HG03196 (cell line): Measurements from ENCODE around the gene TRAPPC8.
"Not testable (repeated sequence)": the region's sequence is repeated elsewhere in the genome, so short reads cannot be mapped to it uniquely, and the experiment has no call there.

ENCODE experiments used
- ATAC-seq: cut with Tn5 transposase; IDR thresholded peaks from one replicate; pipeline ENCODE4 v1.9.1; 2021; ENCODE audit not compliant: unreplicated experiment

The TRAPPC8 gene

DNA sequence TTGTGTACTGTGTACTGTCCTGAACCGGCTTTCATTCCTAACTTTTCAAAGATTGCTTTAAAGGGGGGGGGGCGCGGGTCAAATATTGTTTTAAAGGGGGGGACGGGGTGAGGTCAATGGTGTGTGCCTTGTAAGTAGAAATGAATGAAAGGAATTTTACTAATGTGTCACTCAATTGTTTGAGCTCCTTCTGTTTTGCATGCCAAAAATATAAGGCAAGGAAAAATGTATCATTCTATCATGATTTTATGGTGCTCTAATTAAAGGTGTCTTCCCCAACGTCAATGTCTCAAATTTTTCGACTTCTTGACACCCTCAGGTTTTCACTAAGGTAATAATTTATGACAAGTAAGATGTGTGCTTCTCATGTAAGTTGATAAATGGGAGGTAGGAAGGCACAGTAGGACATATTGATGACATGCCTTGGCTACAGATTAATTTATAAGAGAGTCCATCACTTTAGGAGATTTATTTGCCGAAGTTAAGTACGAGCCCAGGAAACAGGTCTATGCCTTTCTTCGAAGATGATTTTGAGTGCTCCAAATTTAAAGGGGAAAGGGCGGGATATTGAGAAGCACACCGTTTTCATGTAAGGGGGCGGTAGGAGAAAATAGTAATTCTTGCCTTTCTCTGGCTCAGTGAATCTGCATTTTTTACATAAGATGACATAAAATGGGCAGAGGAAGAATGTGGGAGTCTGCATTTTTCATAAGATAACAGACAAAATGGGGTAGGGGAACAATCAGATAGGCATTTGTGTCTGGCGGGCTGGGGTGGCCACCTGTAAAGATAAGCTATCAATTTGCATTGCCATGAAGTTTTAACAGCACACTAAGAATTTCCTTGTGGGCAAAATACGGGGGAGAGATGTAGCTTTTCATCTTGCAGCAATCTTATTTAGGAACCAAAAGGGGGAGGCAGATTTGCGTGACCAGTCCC lies 1.2 kb upstream of the TRAPPC8 start:
- ATAC-seq: no peak

- peak; percentile 33 for ATAC-seq
Measured at GRCh38 chr18:31942291-31942998, 483 bp downstream of the TRAPPC8 start.

GRCh38 chr18:31941010-31941809 lies 1.7 kb downstream of the TRAPPC8 start:
- no peak for ATAC-seq

DNA sequence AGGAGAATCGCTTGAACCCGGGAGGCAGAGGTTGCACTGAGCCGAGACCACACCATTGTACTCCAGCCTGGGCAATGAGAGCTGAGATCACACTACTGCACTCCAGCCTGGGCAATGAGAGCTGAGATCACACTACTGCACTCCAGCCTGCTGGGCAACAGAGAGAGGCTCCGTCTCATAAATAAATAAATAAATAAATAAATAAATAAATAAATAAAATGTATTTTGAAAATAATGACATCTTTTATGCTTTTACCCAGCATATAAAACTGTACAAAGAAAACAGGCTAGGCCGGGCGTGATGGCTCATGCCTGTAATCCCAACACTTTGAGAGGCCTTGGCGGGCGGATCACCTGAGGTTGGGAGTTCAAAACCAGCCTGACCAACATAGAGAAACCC lies 8.2 kb downstream of the TRAPPC8 start:
- ATAC-seq: not testable (repeated sequence)

DNA sequence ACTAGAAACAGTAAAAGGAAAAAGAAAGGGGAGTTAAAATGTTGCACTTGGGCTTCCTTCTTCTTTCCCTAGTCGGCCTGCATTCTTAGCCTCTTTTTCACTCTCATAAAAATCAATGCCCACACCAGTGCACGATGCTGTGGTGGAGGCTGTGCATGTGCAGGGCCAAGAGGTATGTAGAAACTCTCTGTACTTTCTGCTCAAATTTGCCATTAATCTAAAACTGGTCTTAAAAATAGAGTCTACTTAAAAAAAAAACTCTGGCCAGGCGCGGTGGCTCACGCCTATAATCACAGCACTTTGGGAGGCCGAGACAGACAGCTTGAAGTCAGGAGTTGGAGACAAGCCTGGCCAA lies 11.1 kb downstream of the TRAPPC8 start:
- no peak for ATAC-seq

DNA sequence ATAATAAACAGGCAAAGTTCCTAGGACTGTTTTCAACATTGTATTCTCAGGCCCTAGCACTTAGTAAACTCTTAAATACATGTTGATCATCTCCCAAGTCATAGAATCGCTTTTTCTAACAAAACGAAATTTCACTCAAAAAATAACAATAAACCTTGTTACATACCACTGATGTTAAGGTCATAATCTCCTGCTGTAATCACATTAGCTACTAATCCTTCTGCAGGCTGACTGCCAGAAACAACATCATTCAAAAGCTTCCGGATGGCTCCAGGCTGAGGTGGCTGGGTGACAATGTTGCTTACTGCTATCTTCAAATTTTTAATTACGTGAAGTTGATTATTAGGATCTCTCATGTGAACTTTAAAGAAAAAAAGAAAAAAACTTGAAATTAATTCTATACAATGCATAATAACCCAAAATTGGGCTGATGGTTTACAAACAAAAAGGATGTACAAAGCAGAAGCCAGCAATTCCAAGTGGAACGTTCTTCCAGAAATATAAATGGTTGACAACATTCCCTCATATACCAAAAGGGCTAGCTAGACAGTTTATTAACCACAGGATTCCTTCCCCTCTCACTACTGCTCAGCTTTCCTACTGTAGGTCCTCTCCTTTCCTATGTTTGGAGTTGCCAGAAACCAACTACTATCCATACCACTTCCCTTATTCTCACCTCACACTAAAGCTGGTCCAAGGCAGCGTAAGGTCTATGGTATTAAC lies 11.6 kb downstream of the TRAPPC8 start:
- ATAC-seq: no peak

- ATAC-seq: no peak
Measured at GRCh38 chr18:31929273-31929672, 13.7 kb downstream of the TRAPPC8 start.

DNA sequence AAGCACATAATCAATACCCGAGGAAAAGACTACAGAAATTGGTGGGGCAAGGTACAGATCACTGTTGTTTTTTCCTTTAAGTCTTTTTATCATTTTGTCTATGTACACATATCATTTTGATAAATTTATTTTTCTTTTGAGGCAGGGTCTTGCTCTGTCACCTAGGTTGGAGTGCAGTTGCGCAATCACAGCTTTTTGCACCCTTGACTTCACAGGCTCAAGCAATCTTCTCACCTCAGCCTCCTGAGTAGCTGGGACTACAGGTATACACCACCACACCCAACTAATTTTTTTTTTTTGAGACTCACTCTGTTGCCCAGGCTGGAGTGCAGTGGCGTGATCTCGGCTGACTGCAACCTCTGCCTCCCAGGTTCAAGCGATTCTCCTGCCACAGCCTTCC lies 15.9 kb downstream of the TRAPPC8 start:
- not testable (repeated sequence) for ATAC-seq

DNA sequence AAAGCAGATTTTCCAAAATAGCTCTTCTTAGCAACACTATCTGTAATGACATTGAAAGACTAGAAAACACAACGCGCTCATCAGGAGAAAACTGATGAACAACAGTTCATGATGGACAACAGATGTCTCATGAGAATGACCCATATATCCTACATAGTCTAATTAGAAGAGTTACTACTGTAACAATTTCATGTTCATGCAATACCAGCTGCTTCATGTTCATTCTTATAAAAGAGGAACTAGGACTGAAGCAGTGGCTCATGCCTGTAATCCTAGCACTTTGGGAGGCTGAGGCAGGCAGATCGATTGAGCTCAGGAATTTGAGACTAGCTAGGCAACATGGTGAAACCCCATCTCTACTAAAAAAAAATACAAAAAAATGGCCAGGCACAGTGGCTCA lies 22.7 kb downstream of the TRAPPC8 start:
- no peak for ATAC-seq

DNA sequence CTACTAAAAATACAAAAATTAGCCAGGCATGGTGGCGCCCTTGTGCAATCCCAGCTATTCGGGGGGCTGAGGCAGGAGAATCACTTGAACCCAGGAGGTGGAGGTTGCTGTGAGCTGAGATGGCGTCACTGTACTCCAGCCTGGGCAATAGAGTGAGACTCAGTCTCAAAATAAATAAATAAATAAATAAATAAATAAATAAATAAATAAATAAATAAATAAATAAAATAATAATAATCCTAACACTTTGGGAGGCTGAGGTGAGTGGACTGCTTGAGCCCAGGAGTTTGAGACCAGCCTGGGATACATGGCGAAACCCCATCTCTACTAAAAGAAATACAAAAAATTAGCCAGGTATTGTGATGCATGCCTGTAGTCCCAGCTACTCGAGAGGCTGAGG lies 23.6 kb downstream of the TRAPPC8 start:
- not testable (repeated sequence) for ATAC-seq

GRCh38 chr18:31918733-31919132 lies 24.2 kb downstream of the TRAPPC8 start:
- no peak for ATAC-seq

DNA sequence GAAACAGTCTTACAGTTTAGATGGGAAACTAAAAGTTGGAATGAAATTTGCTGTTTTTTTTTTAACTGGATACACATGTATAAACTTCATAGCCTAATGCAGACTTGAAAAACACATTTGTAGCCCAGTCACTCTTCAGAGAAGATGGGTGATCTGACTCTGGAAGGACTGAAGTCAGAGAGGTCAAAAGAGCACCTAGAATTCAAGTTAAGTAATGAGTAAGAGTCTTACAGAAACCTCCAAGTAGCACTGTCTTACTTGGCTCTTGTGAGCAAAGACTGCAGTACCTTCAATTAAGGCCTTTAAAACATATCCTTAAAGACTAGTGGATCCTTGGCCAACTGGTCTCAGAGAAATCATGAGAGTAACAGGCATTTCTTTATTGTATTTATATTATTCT lies 41.9 kb downstream of the TRAPPC8 start:
- ATAC-seq: no peak

DNA sequence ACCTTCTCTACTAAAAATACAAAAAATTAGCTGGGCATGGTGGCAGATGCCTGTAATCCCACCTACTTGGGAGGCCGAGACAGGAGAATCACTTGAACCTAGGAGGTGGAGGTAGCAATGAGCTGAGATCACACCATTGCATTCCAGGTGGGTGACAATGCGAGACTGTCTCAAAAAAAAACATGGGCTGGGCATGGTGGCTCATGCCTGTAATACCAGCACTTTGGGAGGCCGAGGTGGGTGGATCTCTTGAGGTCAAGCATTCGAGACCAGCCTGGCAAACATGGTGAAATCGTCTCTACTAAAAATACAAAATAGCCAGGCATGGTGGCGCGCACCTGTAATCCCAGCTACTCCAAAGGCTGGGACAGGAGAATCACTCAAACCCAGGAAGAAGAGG lies 43.2 kb downstream of the TRAPPC8 start:
- not testable (repeated sequence) for ATAC-seq

DNA sequence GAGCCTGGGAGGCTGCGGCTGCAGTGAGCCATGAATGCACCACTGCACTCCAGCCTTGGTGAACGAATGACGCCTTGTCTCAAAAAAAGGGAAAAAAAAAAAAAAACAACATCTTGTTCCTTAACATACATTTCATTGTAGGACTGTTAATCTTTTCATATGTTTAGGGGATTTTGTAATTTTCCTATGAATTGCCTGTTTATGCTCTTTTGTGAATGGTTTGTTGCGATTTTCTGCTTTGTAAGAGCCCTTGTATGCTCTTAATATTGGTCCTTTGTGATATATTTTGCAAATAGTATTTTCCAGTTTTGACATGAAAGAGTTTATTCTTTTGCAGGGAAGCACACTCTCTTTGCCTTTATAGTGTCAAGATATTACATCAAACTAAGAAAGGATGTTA lies 50.0 kb downstream of the TRAPPC8 start:
- ATAC-seq: no peak

- ATAC-seq: no peak
Measured at GRCh38 chr18:31891566-31891965, 51.4 kb downstream of the TRAPPC8 start.

DNA sequence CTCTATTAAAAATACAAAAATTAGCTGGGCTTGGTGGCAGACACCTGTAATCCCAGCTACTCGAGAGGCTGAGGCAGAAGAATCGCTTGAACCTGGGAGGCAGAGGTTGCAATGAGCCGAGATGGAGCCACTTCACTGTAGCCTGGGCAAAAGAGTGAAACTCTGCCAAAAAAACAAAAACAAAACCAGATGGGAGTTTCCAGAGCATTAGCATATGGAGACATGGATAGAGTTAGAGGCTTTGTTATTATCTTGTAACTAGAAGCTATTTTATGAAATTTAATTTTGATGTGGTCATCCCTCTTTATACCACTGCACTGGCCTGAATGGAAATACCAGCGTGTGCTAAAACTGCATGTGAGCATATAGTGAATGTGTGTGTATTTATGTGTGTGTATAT lies 58.9 kb downstream of the TRAPPC8 start:
- ATAC-seq: no peak

DNA sequence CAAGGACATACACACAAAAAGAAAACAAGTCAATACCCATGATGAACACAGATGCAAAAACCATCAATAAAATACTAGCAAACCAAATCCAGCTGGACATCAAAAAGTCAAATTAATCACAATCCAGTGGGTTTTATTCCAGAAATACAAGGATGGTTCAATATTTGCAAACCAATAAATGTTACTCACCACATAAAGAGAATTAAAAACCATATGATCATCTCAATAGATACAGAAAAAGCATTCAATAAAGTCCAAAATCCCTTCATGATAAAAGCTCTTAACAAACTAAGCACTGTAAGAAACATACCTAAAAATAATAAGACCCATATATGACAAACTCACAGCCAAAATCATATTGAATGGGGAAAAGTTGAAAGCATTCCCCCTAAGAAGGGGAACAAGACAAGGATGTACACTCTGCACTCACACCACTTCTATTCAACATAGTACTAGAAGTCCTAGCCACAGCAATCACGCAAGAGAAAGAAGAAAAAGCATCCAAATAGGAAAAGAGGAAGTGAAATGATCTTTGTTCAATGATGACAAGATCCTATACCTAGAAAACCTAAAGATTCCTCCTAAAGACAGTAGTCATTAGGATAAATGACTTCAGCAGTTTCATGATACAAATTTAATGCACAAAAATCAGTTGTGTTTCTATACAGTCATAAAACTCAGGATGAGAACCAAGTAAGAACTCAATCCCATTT lies 62.6 kb downstream of the TRAPPC8 start:
- no peak for ATAC-seq

- no peak for ATAC-seq
Measured at GRCh38 chr18:31878358-31878757, 64.6 kb downstream of the TRAPPC8 start.

DNA sequence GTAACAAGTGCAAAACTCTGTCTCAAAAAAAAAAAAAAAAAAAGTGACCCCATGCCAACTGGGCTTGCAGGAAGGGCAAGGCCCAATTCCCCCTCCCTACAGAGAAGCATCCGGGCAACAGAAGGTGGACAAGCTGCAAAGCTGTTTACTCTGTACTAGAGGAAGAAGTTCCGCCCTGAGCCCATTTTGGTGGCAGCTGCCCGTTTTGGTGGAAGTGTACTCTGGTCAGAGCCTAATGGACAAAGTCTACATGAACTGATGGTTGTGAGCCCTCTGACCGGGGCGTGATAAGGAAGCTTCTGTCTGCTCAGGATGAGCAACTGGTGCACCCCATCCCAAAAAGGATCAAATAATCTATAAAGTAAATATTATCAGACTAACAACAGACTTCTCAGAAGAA lies 65.0 kb downstream of the TRAPPC8 start:
- ATAC-seq: no peak

GRCh38 chr18:31876707-31877106 lies 66.2 kb downstream of the TRAPPC8 start:
- ATAC-seq: no peak
